Measurements from ENCODE around the gene TMEM132A.

Gene TMEM132A

DNA sequence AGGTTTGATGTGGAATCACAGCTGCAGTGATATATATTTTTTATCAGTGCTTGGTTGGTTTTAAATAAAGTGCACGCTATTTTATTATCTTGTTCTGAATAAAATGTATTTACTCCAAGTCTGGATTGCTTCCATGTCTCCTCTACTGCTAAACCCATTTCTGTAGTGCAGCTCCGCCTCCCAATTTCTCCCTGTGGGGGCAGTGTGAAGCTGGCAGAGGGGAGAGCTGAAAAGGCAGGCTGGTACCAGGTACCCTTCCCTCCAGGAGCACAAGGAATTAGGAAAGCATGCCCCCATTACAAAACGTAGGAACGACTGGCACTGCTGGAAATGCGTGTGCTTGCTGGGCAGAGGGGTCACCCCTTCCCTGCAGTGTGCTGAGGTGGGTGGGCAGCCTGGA is 934 bp upstream of the TMEM132A start:
- Histone ChIP-seq H3K9ac (ENCODE audit: low read length) (no peak overlapping the region), H3K9me3 (ENCODE audit: control insufficient read depth, insufficient read depth, low read depth, low read length) (no peaks in the 10 kb centered on the region), H3K4me1 (ENCODE audit: control insufficient read depth, insufficient read depth, low read length) (peaks cover 22% of the 10 kb centered on the region; the same call in 1 of the 2 replicates), H3K27me3 (ENCODE audit: control insufficient read depth, insufficient read depth, low read length) (no peaks in the 10 kb centered on the region), H3K36me3 (ENCODE audit: control insufficient read depth, insufficient read depth, low read length) (peaks cover 31% of the 10 kb centered on the region), H3K27ac (ENCODE audit: low read depth, low read length) (no peak overlapping the region), H3K4me3 (ENCODE audit: low read depth, low read length) (no peak overlapping the region)

GRCh38 chr11:60923800-60924109 is 505 bp upstream of the TMEM132A start:
- Histone ChIP-seq H3K9me3 (ENCODE audit: control insufficient read depth, insufficient read depth, low read depth, low read length) (no peaks in the 10 kb centered on the region), H3K4me3 (ENCODE audit: low read depth, low read length) (peak overlapping the region; percentile 86), H3K27me3 (ENCODE audit: control insufficient read depth, insufficient read depth, low read length) (no peaks in the 10 kb centered on the region), H3K9ac (ENCODE audit: low read length) (peak overlapping the region; percentile 10), H3K4me1 (ENCODE audit: control insufficient read depth, insufficient read depth, low read length) (peaks cover 19% of the 10 kb centered on the region; the same call in 1 of the 2 replicates), H3K27ac (ENCODE audit: low read depth, low read length) (no peak overlapping the region), H3K36me3 (ENCODE audit: control insufficient read depth, insufficient read depth, low read length) (peaks cover 35% of the 10 kb centered on the region)

GRCh38 chr11:60924906-60925853 is 920 bp downstream of the TMEM132A start:
- H3K27ac ChIP-seq (ENCODE audit: low read depth, low read length) = no peak overlapping the region

DNA sequence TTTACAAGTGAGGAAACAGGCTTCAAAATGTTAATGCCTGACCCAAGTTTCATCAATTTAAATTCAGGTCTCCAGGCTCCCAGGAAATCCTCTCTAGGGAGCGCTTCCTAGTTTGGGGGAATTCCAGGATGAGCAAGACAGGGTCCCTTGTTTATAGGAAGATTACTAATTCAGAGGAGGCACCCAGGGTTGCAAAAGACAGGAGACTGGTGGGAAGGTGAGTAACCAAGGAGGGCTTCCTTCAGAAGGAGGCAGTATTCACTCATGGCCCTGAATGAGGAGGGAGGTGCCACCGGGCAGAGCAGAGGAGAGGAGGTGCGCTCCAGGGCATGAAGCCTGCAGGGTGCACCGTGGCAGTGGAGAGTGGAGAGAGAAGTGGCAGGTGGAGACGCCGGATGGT is 1.6 kb downstream of the TMEM132A start:
- Histone ChIP-seq H3K4me1 (ENCODE audit: control insufficient read depth, insufficient read depth, low read length) (peaks cover 16% of the 10 kb centered on the region; the same call in 1 of the 2 replicates), H3K4me3 (ENCODE audit: low read depth, low read length) (peak overlapping the region; percentile 86; the same call in 1 of the 2 replicates), H3K9me3 (ENCODE audit: control insufficient read depth, insufficient read depth, low read depth, low read length) (no peaks in the 10 kb centered on the region), H3K9ac (ENCODE audit: low read length) (no peak overlapping the region), H3K27ac (ENCODE audit: low read depth, low read length) (no peak overlapping the region), H3K36me3 (ENCODE audit: control insufficient read depth, insufficient read depth, low read length) (peaks cover 44% of the 10 kb centered on the region), H3K27me3 (ENCODE audit: control insufficient read depth, insufficient read depth, low read length) (no peaks in the 10 kb centered on the region)

More at GRCh38 chr11:60924906-60925853, 920 bp downstream of the TMEM132A start:
- Histone ChIP-seq H3K4me3 (ENCODE audit: low read depth, low read length) (peak overlapping the region; percentile 86), H3K4me1 (ENCODE audit: control insufficient read depth, insufficient read depth, low read length) (peaks cover 16% of the 10 kb centered on the region; the same call in 1 of the 2 replicates), H3K36me3 (ENCODE audit: control insufficient read depth, insufficient read depth, low read length) (peaks cover 44% of the 10 kb centered on the region), H3K9ac (ENCODE audit: low read length) (peak overlapping the region; percentile 32), H3K27me3 (ENCODE audit: control insufficient read depth, insufficient read depth, low read length) (no peaks in the 10 kb centered on the region), H3K9me3 (ENCODE audit: control insufficient read depth, insufficient read depth, low read depth, low read length) (no peaks in the 10 kb centered on the region)

DNA sequence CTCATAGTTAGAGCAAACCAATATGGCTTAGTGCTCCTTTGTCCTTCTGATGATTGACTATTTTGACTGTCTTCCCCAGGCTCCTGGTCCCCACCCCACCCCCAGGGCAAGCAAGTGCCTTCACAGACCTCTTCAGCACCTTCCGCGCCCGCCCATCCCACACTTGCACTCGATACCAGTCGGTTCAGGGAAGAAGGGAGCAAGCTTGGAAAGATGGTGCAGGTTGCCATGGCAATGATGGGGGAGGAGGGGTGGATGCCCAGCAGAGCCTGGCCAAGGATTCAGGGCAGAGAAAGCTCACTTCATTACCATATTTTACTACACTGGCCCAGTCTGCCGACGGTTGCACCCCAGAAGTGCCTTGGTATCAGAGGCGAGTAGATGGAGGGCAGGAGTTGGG is 2.2 kb downstream of the TMEM132A start:
- Histone ChIP-seq H3K27me3 (ENCODE audit: control insufficient read depth, insufficient read depth, low read length) (no peaks in the 10 kb centered on the region), H3K27ac (ENCODE audit: low read depth, low read length) (no peak overlapping the region), H3K4me1 (ENCODE audit: control insufficient read depth, insufficient read depth, low read length) (peaks cover 16% of the 10 kb centered on the region; the same call in 1 of the 2 replicates), H3K9me3 (ENCODE audit: control insufficient read depth, insufficient read depth, low read depth, low read length) (no peaks in the 10 kb centered on the region), H3K4me3 (ENCODE audit: low read depth, low read length) (no peak overlapping the region), H3K9ac (ENCODE audit: low read length) (no peak overlapping the region), H3K36me3 (ENCODE audit: control insufficient read depth, insufficient read depth, low read length) (peaks cover 44% of the 10 kb centered on the region)

DNA sequence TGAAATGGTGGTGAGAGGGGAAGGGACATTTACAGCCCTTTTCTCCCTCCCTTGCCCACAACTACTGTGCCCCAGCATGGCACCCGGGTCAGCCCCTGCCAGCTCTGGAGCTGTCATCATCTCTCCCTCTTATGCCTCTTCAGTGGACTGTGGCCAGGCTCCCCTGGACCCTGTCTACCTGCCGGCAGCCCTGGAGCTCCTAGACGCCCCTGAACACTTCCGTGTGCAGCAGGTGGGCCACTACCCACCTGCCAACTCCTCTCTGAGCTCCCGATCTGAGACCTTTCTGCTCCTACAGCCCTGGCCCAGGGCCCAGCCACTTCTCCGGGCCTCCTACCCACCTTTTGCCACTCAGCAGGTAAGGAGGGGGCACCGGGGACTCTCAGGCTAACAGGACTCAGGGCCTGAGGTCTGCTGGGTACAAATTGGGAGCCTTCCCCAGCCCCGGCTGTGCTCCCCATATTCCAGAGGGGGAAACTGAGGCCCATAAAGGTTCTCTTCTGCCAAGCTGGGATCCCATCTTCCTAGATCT is 2.9 kb downstream of the TMEM132A start:
- H3K4me3 ChIP-seq (ENCODE audit: low read depth, low read length) = no peak overlapping the region
- no peak overlapping the region for H3K9ac ChIP-seq (ENCODE audit: low read length)
- H3K27me3 ChIP-seq (ENCODE audit: control insufficient read depth, insufficient read depth, low read length) = no peaks in the 10 kb centered on the region
- no peak overlapping the region for H3K27ac ChIP-seq (ENCODE audit: low read depth, low read length)
- peaks cover 16% of the 10 kb centered on the region; the same call in 1 of the 2 replicates for H3K4me1 ChIP-seq (ENCODE audit: control insufficient read depth, insufficient read depth, low read length)
- peaks cover 46% of the 10 kb centered on the region for H3K36me3 ChIP-seq (ENCODE audit: control insufficient read depth, insufficient read depth, low read length)
- H3K9me3 ChIP-seq (ENCODE audit: control insufficient read depth, insufficient read depth, low read depth, low read length) = no peaks in the 10 kb centered on the region

- no peaks in the 10 kb centered on the region for H3K9me3 ChIP-seq (ENCODE audit: control insufficient read depth, insufficient read depth, low read depth, low read length)
- no peak overlapping the region for H3K4me3 ChIP-seq (ENCODE audit: low read depth, low read length)
- peaks cover 50% of the 10 kb centered on the region for H3K36me3 ChIP-seq (ENCODE audit: control insufficient read depth, insufficient read depth, low read length)
- no peaks in the 10 kb centered on the region for H3K27me3 ChIP-seq (ENCODE audit: control insufficient read depth, insufficient read depth, low read length)
- peaks cover 17% of the 10 kb centered on the region; the same call in 1 of the 2 replicates for H3K4me1 ChIP-seq (ENCODE audit: control insufficient read depth, insufficient read depth, low read length)
- no peak overlapping the region for H3K9ac ChIP-seq (ENCODE audit: low read length)
- no peak overlapping the region for H3K27ac ChIP-seq (ENCODE audit: low read depth, low read length)
Measured at GRCh38 chr11:60927600-60927999, 3.3 kb downstream of the TMEM132A start.

DNA sequence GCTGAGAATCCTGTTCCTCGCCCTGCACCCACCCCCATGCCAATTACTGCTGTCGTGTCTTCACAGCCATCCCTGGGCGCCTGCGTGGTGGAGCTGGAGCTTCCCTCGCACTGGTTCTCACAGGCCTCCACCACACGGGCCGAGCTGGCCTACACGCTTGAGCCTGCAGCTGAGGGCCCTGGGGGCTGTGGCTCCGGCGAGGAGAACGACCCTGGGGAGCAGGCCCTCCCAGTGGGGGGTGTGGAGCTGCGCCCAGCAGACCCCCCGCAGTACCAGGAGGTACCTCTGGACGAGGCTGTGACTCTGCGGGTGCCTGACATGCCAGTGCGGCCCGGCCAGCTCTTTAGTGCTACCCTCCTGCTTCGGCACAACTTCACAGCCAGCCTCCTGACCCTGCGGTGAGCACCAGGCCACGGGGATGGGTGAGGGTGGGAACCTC is 4.3 kb downstream of the TMEM132A start:
- Histone ChIP-seq H3K9ac (ENCODE audit: low read length) (no peak overlapping the region), H3K4me1 (ENCODE audit: control insufficient read depth, insufficient read depth, low read length) (peaks cover 18% of the 10 kb centered on the region; the same call in 1 of the 2 replicates), H3K4me3 (ENCODE audit: low read depth, low read length) (no peak overlapping the region), H3K27me3 (ENCODE audit: control insufficient read depth, insufficient read depth, low read length) (no peaks in the 10 kb centered on the region), H3K36me3 (ENCODE audit: control insufficient read depth, insufficient read depth, low read length) (peaks cover 54% of the 10 kb centered on the region), H3K9me3 (ENCODE audit: control insufficient read depth, insufficient read depth, low read depth, low read length) (no peaks in the 10 kb centered on the region), H3K27ac (ENCODE audit: low read depth, low read length) (no peak overlapping the region)

DNA sequence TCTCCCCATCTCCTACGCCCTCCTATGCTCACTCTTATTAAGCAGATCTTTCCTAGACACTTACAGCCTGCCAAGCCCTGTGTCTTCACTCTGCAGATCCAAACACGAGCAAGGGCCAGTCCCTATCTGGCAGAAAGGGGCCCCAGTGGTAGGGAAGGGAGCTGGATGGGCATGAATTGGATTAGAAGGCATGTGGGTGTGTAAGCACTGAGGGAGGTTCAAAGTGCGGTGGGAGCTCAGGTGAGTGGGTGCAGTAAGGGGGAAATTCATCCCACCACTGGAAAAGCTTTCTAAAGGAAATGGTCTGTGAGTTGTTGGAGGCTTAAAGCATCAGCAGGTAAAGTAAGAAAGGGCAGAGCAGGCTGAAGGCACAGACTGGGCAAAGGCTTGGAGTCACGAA is 5.5 kb downstream of the TMEM132A start:
- H3K27me3 ChIP-seq (ENCODE audit: control insufficient read depth, insufficient read depth, low read length) = no peaks in the 10 kb centered on the region
- no peak overlapping the region for H3K9ac ChIP-seq (ENCODE audit: low read length)
- peaks cover 60% of the 10 kb centered on the region for H3K36me3 ChIP-seq (ENCODE audit: control insufficient read depth, insufficient read depth, low read length)
- H3K9me3 ChIP-seq (ENCODE audit: control insufficient read depth, insufficient read depth, low read depth, low read length) = no peaks in the 10 kb centered on the region
- H3K4me3 ChIP-seq (ENCODE audit: low read depth, low read length) = no peak overlapping the region
- peaks cover 12% of the 10 kb centered on the region; the same call in 1 of the 2 replicates for H3K4me1 ChIP-seq (ENCODE audit: control insufficient read depth, insufficient read depth, low read length)
- H3K27ac ChIP-seq (ENCODE audit: low read depth, low read length) = no peak overlapping the region

DNA sequence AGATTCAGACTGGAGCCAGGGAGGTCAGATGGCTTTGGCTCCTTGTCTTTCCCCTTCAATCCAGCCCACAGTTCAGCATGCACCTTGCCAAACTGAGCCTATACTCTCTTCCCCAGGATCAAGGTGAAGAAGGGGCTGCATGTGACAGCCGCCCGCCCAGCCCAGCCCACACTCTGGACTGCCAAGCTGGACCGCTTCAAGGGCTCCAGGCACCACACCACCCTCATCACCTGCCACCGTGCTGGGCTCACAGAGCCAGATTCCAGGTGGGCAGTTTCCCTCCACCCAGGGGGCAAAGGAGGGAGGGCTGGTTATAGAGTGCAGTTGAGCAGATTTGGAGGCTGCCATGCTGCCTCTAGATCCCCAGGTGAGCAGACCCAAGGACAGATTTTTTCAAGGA is 6.1 kb downstream of the TMEM132A start:
- Histone ChIP-seq H3K4me3 (ENCODE audit: low read depth, low read length) (no peak overlapping the region), H3K36me3 (ENCODE audit: control insufficient read depth, insufficient read depth, low read length) (peaks cover 63% of the 10 kb centered on the region), H3K9me3 (ENCODE audit: control insufficient read depth, insufficient read depth, low read depth, low read length) (no peaks in the 10 kb centered on the region), H3K4me1 (ENCODE audit: control insufficient read depth, insufficient read depth, low read length) (peaks cover 8% of the 10 kb centered on the region; the same call in 1 of the 2 replicates), H3K27ac (ENCODE audit: low read depth, low read length) (no peak overlapping the region), H3K9ac (ENCODE audit: low read length) (no peak overlapping the region), H3K27me3 (ENCODE audit: control insufficient read depth, insufficient read depth, low read length) (no peaks in the 10 kb centered on the region)

- Histone ChIP-seq H3K36me3 (ENCODE audit: control insufficient read depth, insufficient read depth, low read length) (peaks cover 72% of the 10 kb centered on the region), H3K4me1 (ENCODE audit: control insufficient read depth, insufficient read depth, low read length) (peaks cover 2% of the 10 kb centered on the region; the same call in 1 of the 2 replicates), H3K9ac (ENCODE audit: low read length) (no peak overlapping the region), H3K27me3 (ENCODE audit: control insufficient read depth, insufficient read depth, low read length) (no peaks in the 10 kb centered on the region), H3K27ac (ENCODE audit: low read depth, low read length) (no peak overlapping the region), H3K4me3 (ENCODE audit: low read depth, low read length) (no peak overlapping the region), H3K9me3 (ENCODE audit: control insufficient read depth, insufficient read depth, low read depth, low read length) (no peaks in the 10 kb centered on the region)
Measured at GRCh38 chr11:60931917-60932316, 7.7 kb downstream of the TMEM132A start.

Measured in HUES6 (cell line).